ENCODE results near the gene DEFB123.

The DEFB123 gene

DNA sequence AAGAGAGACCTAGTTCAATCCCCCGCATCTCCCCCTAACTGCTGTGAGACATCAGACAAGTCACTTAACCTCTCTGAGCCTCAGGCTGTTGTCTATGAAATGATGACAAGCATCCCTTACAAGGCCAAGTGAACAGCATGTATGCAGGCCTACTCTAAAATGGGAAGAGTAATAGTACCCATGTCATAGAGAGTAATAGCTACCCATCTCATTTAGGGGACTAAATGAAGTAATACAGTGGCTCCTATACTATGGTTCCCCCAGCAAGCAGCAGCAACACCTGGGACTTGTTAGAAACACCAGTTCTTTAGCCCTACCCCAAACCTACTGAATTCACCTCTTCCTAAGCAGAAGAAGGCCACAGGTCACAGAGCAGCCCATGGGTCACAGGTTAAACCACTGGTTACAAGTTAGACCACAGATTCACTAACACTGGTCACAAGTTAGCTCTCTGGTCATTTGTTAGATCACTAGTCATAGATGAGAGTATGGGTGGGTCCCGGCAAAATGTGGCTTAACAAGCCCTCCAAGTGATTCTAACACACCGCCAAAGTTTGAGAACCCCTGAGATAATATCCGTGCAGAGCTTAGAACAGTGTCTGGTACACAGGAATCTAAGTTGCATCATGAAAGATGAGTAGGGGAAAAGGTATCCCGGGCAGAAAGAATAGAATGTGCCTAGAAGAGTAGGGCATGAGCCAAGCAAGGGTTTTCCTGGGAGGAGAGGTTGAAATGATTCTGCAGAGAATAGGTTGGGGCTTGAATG is 33.1 kb downstream of the DEFB123 start:
- DNase-seq (ENCODE audit: low read depth in 2 of 3, low spot score in 1 of 3) = no peak

DNA sequence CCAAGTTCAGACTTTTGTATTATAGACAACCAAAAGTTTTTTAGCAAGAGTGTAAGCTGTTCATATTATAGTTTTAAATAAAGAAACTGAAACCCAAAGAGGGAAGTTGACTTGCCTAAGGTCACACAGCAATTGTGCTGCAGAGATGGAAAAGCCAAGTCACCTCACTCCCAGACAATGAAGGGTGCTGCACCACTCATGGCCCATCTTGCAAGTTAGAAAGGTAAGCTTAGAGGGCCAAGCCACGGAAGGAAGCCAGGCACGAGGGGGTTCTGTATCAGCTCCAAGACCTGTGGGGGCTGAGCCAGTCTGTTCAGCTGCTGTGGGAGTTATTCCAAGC is 33.6 kb downstream of the DEFB123 start:
- DNase-seq (ENCODE audit: low read depth in 2 of 3, low spot score in 1 of 3) = no peak

DNA sequence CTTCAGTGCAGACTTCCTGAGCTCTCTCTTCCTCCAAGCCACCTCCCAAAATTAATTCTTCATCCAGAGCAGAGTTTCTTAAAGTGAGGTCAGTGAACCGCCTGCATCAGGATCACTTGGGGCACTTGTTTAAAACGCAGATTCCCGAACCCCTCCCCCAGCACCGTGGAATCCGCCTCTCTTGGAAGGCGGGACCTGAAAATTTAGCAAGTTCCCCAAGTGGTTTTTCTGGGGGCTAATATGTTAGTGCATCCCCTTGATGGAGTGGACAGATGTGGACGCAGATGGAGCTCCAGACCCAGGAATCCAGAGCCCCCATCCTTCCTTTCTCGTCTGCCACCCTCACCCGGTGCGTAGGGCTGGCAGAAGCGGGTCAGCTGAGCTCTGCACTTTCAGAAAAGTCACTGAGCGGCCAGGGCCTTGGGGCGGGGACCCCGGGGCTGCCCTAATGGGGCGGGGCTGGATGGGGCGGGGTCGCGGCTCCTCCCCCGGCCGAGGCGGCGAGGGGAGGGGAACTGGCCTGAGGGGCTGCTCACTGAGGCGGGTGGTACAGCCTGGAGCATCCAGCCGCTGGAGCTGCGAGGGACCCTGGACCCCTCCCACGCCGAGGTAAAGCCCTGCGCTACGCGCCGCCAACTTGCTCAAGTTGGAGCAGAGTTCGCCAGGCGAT is 34.5 kb downstream of the DEFB123 start, which contains the start of the genes DEFB124 and REM1:
TSS of gene DEFB124 (minus strand) at position 370 of the 670 bp plus-strand sequence. CDS start 2,114 bp downstream, outside the sequence.
TSS of gene REM1 (plus strand) at position 531 of the 670 bp plus-strand sequence. CDS start 1,158 bp downstream, outside the sequence.
- no peak for DNase-seq (ENCODE audit: low read depth in 2 of 3, low spot score in 1 of 3)

DNA sequence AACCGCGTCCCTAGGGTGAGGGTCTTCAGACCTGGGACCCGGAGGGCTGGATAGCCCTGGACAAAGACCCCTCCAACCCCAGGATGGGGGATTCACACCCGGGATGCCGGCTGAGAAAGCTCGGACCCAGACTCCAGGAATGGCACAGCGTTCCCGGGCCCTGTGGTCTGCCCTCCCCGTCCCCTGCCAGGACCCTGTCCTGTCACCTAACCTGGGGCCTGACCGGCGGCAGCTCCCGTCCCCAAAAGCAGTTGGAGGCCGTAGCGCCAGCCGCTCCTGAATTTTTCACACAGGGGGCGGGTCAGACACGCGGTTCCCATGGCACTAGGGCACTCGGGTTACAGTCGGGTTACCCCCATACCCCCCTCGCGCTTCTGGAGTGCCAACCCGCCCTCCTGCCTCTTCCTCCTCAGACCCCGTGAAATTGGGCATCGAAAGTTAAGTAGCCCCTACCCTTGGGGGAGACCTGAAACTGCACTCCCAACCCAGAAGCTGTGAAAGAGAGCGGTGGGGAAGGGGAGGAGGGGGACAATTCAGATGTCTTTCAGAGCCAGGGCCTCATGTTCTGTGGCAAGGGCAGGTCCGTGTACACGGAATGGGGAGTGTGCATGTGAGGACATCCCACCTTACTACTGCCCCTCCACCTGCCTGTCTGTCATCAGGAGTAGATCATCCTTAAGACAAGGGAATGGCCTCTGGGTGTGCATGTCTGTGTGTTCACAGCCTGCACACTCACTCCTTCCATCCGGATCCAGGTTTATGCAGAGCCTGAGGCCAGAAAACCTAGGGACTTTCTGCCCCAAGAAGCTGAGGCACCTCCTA is 35.3 kb downstream of the DEFB123 start:
- DNase-seq (ENCODE audit: low read depth in 2 of 3, low spot score in 1 of 3) = no peak

- no peak for DNase-seq (ENCODE audit: low read depth in 2 of 3, low spot score in 1 of 3)
Observed at GRCh38 chr20:31476294-31476585, 35.8 kb downstream of the DEFB123 start.

DNA sequence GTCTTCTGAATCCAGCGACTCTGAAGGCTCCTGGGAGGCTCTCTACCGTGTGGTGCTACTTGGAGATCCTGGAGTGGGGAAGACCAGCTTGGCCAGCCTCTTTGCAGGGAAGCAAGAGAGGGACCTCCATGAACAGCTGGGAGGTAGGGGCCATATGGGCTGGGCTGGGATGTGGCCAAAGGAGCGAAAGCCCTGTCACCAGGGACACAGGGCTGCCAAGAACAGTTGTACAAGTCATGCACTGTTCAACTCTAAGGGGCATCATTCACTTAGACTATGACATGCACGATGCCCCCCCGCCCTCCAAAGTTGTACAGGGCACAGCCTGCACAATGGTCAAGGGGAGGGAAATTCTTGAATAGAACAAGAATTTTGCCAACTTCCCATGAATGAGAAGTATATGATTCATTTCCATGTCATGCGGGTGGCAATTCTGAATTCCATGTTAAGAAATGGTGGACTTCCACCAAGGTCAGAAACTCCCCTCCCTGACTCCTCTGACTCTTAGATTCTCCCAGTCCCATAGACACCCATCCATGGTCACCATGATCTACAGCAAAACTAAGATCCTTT is 36.3 kb downstream of the DEFB123 start:
- no peak for DNase-seq (ENCODE audit: low read depth in 2 of 3, low spot score in 1 of 3)

DNA sequence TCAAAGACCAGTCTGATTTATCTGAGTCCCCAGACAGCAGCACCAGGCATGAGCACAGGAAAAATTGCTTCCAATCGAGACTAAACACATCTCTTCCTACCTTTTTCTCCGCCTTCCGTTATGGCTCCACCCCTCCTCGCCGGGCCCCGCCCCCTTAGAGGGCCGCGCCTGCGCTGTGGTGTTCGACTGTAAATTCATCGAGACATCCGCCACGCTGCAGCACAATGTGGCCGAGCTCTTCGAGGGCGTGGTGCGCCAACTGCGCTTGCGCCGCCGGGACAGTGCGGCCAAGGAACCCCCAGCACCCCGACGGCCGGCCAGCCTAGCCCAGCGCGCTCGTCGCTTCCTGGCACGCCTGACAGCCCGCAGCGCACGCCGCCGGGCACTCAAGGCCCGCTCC is 43.6 kb downstream of the DEFB123 start:
- no peak for DNase-seq (ENCODE audit: low read depth in 2 of 3, low spot score in 1 of 3)

DNA sequence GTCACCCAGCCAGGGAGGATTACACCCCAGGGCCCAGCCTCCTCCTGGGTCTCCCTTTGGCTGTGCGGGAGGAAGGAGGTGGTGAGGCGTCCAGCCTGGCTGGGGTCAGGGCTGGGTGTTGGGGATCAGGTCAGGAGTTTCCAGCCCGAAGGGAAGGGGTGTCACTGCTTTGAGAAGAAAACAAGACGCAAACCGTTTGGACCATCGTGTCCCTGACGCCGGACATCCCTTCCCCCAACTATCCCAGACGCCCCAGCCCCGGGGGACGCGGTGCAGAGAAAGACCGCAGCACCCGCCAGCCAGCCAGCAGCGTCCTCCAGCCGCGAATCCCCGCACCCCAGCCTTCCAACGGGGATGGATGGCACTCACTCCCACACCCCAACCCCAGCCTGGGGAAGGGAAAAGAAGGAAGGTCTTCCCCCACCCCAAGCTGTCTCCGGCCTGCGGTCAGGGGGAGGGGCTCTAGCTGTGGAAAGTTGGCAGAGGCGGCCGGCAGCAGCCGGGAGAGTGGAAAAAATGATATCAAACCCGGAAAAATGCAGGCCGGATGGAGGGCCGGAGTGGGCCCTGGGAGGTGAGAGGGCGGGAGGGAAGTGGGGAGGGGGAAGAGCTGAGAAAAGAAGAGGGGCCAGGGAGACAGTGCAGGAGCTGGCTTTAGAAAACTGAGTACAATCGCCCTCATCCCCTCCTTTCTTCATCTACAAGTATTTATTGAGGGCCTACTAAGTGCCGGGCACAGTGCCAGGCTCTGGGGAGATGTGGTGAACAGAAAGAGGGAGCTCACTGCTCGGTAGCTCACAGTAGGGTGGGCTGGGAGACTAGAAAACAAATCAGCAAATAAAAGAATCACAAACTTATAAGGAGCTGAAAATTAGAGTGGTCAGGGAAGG is 45.3 kb downstream of the DEFB123 start:
- DNase-seq (ENCODE audit: low read depth in 2 of 3, low spot score in 1 of 3) = no peak

GRCh38 chr20:31488115-31488514 is 47.7 kb downstream of the DEFB123 start:
- no peak for DNase-seq (ENCODE audit: low read depth in 2 of 3, low spot score in 1 of 3)

- DNase-seq (ENCODE audit: low read depth in 2 of 3, low spot score in 1 of 3) = no peak
Observed at GRCh38 chr20:31489152-31489551, 48.7 kb downstream of the DEFB123 start.

DNA sequence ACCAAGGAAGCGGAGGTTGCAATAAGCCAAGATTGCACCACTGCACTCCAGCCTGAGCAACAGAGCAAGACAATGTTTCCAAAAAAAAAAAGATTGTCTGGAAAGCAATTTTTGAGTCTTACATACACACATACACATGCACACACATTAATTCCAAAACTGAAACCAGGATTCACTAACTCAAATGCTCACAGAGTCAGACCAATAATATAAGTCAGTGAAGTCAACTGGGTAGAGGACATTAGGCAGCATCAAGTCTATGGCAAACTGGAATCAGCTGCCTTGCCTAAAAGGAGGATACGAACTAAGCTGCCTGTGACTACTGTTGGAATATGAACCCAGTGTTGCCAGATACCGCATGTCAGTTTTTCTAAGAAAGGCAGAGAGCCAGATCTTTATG is 50.3 kb downstream of the DEFB123 start:
- no peak for DNase-seq (ENCODE audit: low read depth in 2 of 3, low spot score in 1 of 3)

DNA sequence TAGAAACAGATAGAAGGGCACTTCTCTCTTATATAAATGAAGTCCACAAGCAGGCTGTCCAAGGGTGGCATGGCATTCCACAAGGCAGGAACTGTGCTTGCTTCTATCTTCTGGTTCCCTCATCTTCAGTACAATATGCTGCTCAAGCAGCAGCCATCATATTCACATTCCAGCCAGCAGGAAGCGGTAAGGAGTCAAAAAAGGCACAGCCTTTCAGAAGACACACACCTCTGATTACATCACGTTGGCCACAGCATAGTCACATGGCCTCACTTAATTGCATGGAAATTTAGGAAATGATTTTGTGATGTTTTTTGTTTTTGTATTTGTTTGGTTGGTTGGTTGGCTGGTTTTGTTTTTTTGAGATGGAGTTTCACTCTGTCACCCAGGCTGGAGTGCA is 53.7 kb downstream of the DEFB123 start:
- DNase-seq (ENCODE audit: low read depth in 2 of 3, low spot score in 1 of 3) = no peak

DNA sequence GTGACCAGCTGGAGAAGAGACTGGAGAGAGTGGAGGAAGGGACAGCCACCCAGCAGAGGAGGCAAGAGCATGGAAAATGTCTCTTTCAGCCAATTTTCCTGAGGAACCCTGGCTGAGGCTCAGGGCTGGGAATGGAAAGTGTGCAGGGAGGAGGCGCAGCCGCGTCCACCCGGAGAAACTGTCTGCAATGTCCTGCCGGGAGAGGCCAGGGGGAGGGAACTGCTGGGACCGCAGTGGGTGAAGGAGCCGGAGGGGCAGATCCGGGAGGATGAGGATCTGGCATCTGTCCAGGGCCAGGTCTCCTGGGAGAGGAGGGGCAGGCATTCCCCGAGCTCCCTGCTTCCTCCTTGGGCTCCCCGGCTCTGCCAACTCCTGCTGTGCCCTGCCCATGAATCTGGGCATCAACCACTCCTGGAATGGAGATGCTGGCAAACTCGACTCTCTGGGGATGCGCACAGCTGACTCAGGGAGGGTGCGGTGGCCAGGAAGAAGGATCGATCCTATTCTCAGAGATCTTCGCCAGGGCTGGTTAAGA is 56.4 kb downstream of the DEFB123 start:
- DNase-seq (ENCODE audit: low read depth in 2 of 3, low spot score in 1 of 3) = no peak

DNA sequence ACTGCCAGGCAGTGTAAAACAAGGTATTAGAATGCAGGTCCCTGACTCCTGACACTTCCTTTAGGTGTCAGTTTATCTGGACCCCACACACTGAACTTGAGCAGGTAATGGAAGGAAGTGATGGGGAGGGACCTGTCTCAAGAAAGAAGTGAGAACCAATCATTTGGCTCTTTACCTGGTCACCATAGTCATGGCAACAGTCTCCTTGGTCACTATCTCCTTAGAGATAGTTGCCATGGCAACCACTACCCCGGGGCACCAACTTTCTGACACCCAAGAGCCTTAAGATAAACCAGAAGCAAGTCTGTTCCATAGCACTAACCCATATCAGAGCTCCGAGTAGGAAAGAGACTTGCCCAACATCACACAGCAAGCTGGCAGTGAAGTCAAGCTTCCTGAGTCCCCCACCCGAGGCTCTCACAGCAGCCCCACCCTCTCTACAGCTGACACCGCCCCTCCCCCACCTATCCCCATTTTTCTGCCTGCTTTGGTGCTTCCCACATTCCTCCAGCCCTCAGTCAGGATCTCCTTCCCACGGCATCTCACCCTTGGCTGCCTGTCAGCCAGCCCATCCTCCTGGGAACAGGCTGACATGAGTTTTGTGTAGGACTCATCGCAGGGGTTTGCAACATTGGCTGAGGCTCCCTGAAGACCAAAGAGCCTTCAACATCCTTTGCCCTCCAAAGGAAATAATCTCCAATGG is 57.6 kb downstream of the DEFB123 start:
- no peak for DNase-seq (ENCODE audit: low read depth in 2 of 3, low spot score in 1 of 3)

Data from stimulated activated CD4-positive, alpha-beta T cell treated with anti-CD3 and anti-CD28 coated beads, Interleukin-12 subunit alpha, Interleukin-12 subunit beta, amount 100 ng/mL, for 48 hours (primary cell).